Stimulated activated CD4-positive, alpha-beta T cell treated with anti-CD3 and anti-CD28 coated beads, Interleukin-2, amount 100 ng/mL, for 24 hours (primary cell): ENCODE measurements around the gene YAE1.
"Not testable (repeated sequence)": the region's sequence is repeated elsewhere in the genome, so short reads cannot be mapped to it uniquely, and the experiment has no call there.

ENCODE experiments used
- DNase-seq, 2 donors: peaks; one replicate each; pipeline ENCODE4 v3.0.0-alpha.2; 2020

Gene YAE1

GRCh38 chr7:39566023-39566921, at the start of gene YAE1:
Gene YAE1 (plus strand): TSS chr7:39566404. CDS start chr7:39566419, 15 bp downstream.
- DNase-seq = peak; percentile 84 to 88

GRCh38 chr7:39516498-39516897, 49.7 kb upstream of the YAE1 start:
- DNase-seq = no peak

GRCh38 chr7:39517240-39517639, 49.0 kb upstream of the YAE1 start:
- no peak for DNase-seq

GRCh38 chr7:39525926-39526325, 40.3 kb upstream of the YAE1 start:
- no peak for DNase-seq

GRCh38 chr7:39526666-39527065, 39.5 kb upstream of the YAE1 start:
- DNase-seq = no peak

GRCh38 chr7:39527296-39527695, 38.9 kb upstream of the YAE1 start:
- no peak for DNase-seq

GRCh38 chr7:39527951-39528350, 38.3 kb upstream of the YAE1 start:
- DNase-seq = no peak

GRCh38 chr7:39528849-39529248, 37.4 kb upstream of the YAE1 start:
- no peak for DNase-seq

GRCh38 chr7:39529582-39529981, 36.6 kb upstream of the YAE1 start:
- DNase-seq = no peak

GRCh38 chr7:39530971-39531370, 35.2 kb upstream of the YAE1 start:
- no peak for DNase-seq

GRCh38 chr7:39531818-39532217, 34.4 kb upstream of the YAE1 start:
- no peak for DNase-seq

GRCh38 chr7:39532832-39533231, 33.4 kb upstream of the YAE1 start:
- DNase-seq = no peak

GRCh38 chr7:39534599-39534998, 31.6 kb upstream of the YAE1 start:
- DNase-seq = no peak

GRCh38 chr7:39535064-39535463, 31.1 kb upstream of the YAE1 start:
- DNase-seq = no peak

- no peak for DNase-seq
Measured at GRCh38 chr7:39535720-39536119, 30.5 kb upstream of the YAE1 start.

- DNase-seq = no peak
Measured at GRCh38 chr7:39536951-39537350, 29.3 kb upstream of the YAE1 start.

GRCh38 chr7:39539816-39540215, 26.4 kb upstream of the YAE1 start:
- no peak for DNase-seq

GRCh38 chr7:39540320-39540719, 25.9 kb upstream of the YAE1 start:
- DNase-seq = no peak

- DNase-seq = no peak
Measured at GRCh38 chr7:39541511-39541910, 24.7 kb upstream of the YAE1 start.

GRCh38 chr7:39544774-39545173, 21.4 kb upstream of the YAE1 start:
- not testable (repeated sequence) for DNase-seq

GRCh38 chr7:39547336-39547735, 18.9 kb upstream of the YAE1 start:
- no peak for DNase-seq

GRCh38 chr7:39550411-39550810, 15.8 kb upstream of the YAE1 start:
- no peak for DNase-seq

- DNase-seq = no peak
Measured at GRCh38 chr7:39553436-39553835, 12.8 kb upstream of the YAE1 start.

GRCh38 chr7:39554583-39555165, 11.5 kb upstream of the YAE1 start:
- no peak for DNase-seq

GRCh38 chr7:39557222-39557621, 9.0 kb upstream of the YAE1 start:
- no peak for DNase-seq
